ENCODE results near the gene IFRD2. TPM values are rescaled to one million over a fixed set of nuclear protein-coding genes. Genes with fewer than 3 reads are reported as not detected.

IFRD2 gene
- total and polyA plus RNA-seq, 2 of the 8 experiments (the other 6 are each of a cell fraction or from before 2014, with no cell fraction given), result 76.7 to 88.8 TPM

- H3K4ac ChIP-seq (replicated peaks; ENCODE audit: insufficient read length, low read depth, low read length), result no peak overlapping the region
- H3K27me3 ChIP-seq (replicated peaks in 1 of 4; ENCODE audit: control insufficient read depth in 3 of 4, extremely low read depth in 1 of 4, insufficient read depth in 3 of 4, low read length in 3 of 4), result no peaks in the 10 kb centered on the region; a peak in 1 of 7 replicates
- H3K18ac ChIP-seq (ENCODE audit: extremely low read depth, low read length), result no peak overlapping the region
- no peak overlapping the region for H2BK15ac ChIP-seq (ENCODE audit: low read length)
- peaks cover 16 to 29% (median 22%) of the 10 kb centered on the region in 4 experiments for H3K36me3 ChIP-seq (ENCODE audit: control insufficient read depth in 2 of 4, insufficient read depth in 4 of 4, low read length in 3 of 4)
- H2BK20ac ChIP-seq (ENCODE audit: low read length), result no peak overlapping the region
- no peak overlapping the region for H3K4me2 ChIP-seq (ENCODE audit: insufficient read depth in 1 of 2, low read depth in 2 of 2, low read length in 2 of 2)
- no peak for DNase-seq (ENCODE audit: low read depth in 1 of 2, low spot score in 2 of 2)
- no peaks in the 10 kb centered on the region for H3K9me3 ChIP-seq (ENCODE audit: insufficient read depth in 2 of 2, low read depth in 1 of 2, low read length in 1 of 2)
- no peak overlapping the region for H3K56ac ChIP-seq (replicated peaks; ENCODE audit: insufficient read length, low read depth, low read length)
- no peak overlapping the region for H3K14ac ChIP-seq (ENCODE audit: insufficient read length)
- H2BK5ac ChIP-seq (ENCODE audit: low read depth, low read length), result no peak overlapping the region
- H4K91ac ChIP-seq (replicated peaks; ENCODE audit: insufficient read length, low read length), result no peak overlapping the region
- no peak overlapping the region for H2BK12ac ChIP-seq (ENCODE audit: low read depth, low read length)
- H3K27ac ChIP-seq (ENCODE audit: low read depth, low read length), result no peak overlapping the region
- H2AK5ac ChIP-seq (ENCODE audit: low read depth, low read length), result no peak overlapping the region
- peaks cover 5% of the 10 kb centered on the region for H3K23me2 ChIP-seq (ENCODE audit: low read depth, low read length)
- ChIA-PET POLR2A (ENCODE audit: partially characterized antibody) (interaction anchor here (1.7 to 6.8 kb wide), 2 partner anchors 8 to 16 kb away, joined by 3 to 122 read pairs; partner anchors contain the start of gene LSMEM2), CTCF (ENCODE audit: partially characterized antibody) (interaction anchor here (0.5 to 2.0 kb wide), 5 partner anchors 7 to 328 kb away, joined by 3 to 7 read pairs (median 5); no protein-coding TSS in a partner anchor)
- no peak for FAIRE-seq
- H2BK120ac ChIP-seq (replicated peaks; ENCODE audit: low read depth, low read length), result no peak overlapping the region
- no peak overlapping the region for H3K4me3 ChIP-seq (ENCODE audit: extremely low read depth in 1 of 4, insufficient read depth in 2 of 4, low read depth in 3 of 4, low read length in 4 of 4)
- no peak overlapping the region for H4K5ac ChIP-seq (ENCODE audit: insufficient read length, low read depth, low read length)
- H4K20me1 ChIP-seq (replicated peaks in 1 of 2; ENCODE audit: control insufficient read depth in 1 of 2, insufficient read depth in 2 of 2, low read length in 2 of 2), result peaks cover 0 to 13% of the 10 kb centered on the region in 2 experiments
- H3K4me1 ChIP-seq (replicated peaks in 1 of 4; ENCODE audit: control insufficient read depth in 3 of 4, insufficient read depth in 4 of 4, low read length in 3 of 4), result peaks cover 0 to under 1% (median under 1%) of the 10 kb centered on the region in 4 experiments; a peak in 3 of 7 replicates
- no peak overlapping the region for H3K23ac ChIP-seq (ENCODE audit: insufficient read length)
- H2AFZ ChIP-seq (ENCODE audit: low read length), result no peak overlapping the region
- peaks cover 0 to 12% of the 10 kb centered on the region in 2 experiments; a peak in 3 of 4 replicates for H3K79me2 ChIP-seq (ENCODE audit: control insufficient read depth in 1 of 2, insufficient read depth in 2 of 2, low read length in 2 of 2)
- H3K9ac ChIP-seq (replicated peaks in 1 of 4; ENCODE audit: extremely low read depth in 1 of 4, low read depth in 3 of 4, low read length in 3 of 4), result no peak overlapping the region
- 95% methylated on average over 28 of the region's 28 CpGs; no CpG with 5 or more reads in 1 of the 2 experiments for WGBS, 2 experiments (ENCODE audit: extremely low coverage in 1 of 2, insufficient coverage in 1 of 2, insufficient read length in 1 of 2, insufficient replicate concordance in 2 of 2, low coverage in 1 of 2, low lambda C conversion rate in 2 of 2, missing lambda C conversion rate in 1 of 2)
- no peak overlapping the region for H4K8ac ChIP-seq (ENCODE audit: extremely low read depth, insufficient read depth, low read length)
- H3K79me1 ChIP-seq (ENCODE audit: low read depth, low read length), result peaks cover 6% of the 10 kb centered on the region; the same call in 1 of the 2 replicates
- TF ChIP-seq CBX8 (IDR thresholded peaks at IDR 0.05; ENCODE audit: borderline replicate concordance, low read depth, low read length) (no peak), EGR1 (IDR thresholded peaks at IDR 0.05; ENCODE audit: borderline replicate concordance, low read depth, low read length) (no peak), RAD21 (IDR thresholded peaks at IDR 0.05 in 1 of 2, conservative IDR thresholded peaks at IDR 0.05 in 1 of 2; ENCODE audit: low read depth in 2 of 2, low read length in 2 of 2) (no peak), SP2 (IDR thresholded peaks at IDR 0.05; ENCODE audit: low read length) (no peak), SRF (IDR thresholded peaks at IDR 0.05; ENCODE audit: low read depth, low read length) (no peak), ZNF274 (IDR thresholded peaks at IDR 0.05; ENCODE audit: borderline replicate concordance, extremely low read depth, low read length) (no peak), EP300 (IDR thresholded peaks at IDR 0.05; ENCODE audit: borderline replicate concordance in 1 of 2, low read depth in 2 of 2, low read length in 2 of 2) (no peak), CREB1 (IDR thresholded peaks at IDR 0.05) (no peak), ATF2 (IDR thresholded peaks at IDR 0.05; ENCODE audit: low read length) (no peak)
Measured at GRCh38 chr3:50286322-50287227, 5.7 kb downstream of the IFRD2 start.

Data from H1 (cell line).